NCI-H82 (cell line): ENCODE measurements around the gene NECAP2.
A peak's percentile ranks its signal among the peaks of the same experiment; 100 is the strongest.
"Not testable (repeated sequence)": the region's sequence is repeated elsewhere in the genome, so short reads cannot be mapped to it uniquely, and the experiment has no call there.

Experiments used
- DNase-seq: peaks from one replicate; lab custom pipeline; 2025; lab: John Stamatoyannopoulos, UW

Gene NECAP2

GRCh38 chr1:16498047-16498446 lies 57.5 kb downstream of the NECAP2 start:
- not testable (repeated sequence) for DNase-seq

- peak; percentile 96 for DNase-seq
Measured at GRCh38 chr1:16498573-16499413, 58.3 kb downstream of the NECAP2 start.

DNA sequence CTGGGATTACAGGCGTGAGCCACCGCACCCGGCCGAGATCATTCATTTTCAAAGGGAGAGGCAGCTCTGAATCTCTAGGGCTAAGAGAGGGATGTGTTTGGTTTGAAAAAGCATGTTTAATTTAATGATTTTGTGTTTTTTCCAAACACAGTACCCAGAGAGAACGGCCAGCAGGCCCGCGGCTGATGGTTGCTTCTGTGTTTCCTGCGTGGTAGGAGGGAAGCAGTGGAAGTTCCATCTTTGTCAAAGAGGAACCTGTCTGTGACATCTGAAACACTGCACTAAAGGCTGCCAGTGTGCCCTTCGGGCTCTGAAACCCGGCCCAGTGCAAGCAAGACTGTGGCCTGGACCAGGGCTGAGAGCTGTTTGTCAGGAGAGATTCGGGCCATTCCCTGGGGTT lies 59.9 kb downstream of the NECAP2 start:
- not testable (repeated sequence) for DNase-seq

DNA sequence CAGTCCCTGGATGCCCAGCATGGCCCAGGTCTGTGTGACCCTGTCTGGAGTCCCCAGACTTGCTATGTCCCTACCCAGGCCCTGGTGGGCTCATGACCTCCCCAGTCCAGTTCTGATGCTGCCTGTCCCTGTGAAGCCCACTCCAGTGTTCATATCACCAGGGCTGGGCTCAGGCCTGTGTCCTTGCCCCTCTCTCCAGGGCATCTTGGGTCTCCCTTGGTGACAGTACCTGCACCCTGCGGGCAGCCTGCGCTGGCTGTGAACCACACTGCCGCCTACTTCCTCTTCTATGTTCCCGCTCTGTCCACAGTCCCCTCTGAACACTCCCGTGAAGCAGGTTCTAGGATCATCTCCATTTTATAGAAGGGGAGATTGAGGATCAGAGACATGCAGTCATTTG lies 60.5 kb downstream of the NECAP2 start:
- DNase-seq, result not testable (repeated sequence)

- DNase-seq, result not testable (repeated sequence)
Measured at GRCh38 chr1:16501446-16501845, 60.9 kb downstream of the NECAP2 start.

DNA sequence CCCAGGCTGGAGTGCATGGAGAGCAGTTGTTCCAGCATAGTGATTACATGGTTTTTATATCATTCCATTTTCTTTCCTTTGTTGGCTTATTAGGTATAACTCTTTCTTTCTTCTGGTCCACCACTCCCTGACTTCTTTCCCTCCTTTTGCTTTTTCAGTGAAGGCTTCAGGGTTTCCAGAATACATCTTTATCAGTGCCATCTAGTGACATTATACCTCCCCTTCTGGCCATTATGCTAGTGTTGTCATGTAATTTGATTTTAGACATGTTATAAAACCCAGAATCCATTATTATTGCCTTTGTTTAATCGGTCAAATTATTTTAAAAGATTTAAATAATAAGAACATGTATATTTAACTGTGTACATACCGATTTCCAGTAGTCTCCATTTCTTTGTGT lies 63.0 kb downstream of the NECAP2 start:
- DNase-seq, result no peak

GRCh38 chr1:16505870-16506269 lies 65.3 kb downstream of the NECAP2 start:
- not testable (repeated sequence) for DNase-seq

- peak; percentile 20 for DNase-seq
Measured at GRCh38 chr1:16506364-16507136, 66.0 kb downstream of the NECAP2 start.

GRCh38 chr1:16508861-16509445 lies 68.4 kb downstream of the NECAP2 start:
- peak; percentile 100 for DNase-seq
